Right ventricle myocardium superior (tissue), 1 donor: ENCODE data around the gene AXIN2. TPM values are rescaled to one million over a fixed set of nuclear protein-coding genes. Genes with fewer than 3 reads are reported as not detected.
A peak's percentile ranks its signal among the peaks of the same experiment; 100 is the strongest.

Experiments used
- ATAC-seq: fragments of 200-7000 bp; cut with Tn5 transposase; one replicate; pipeline ENCODE4 v1.9.1; 2020; ENCODE audit warnings: mild to moderate bottlenecking; ENCODE audit not compliant: poor library complexity
- DNase-seq: peaks from one replicate; pipeline ENCODE4 v3.0.0-alpha.2; 2020
- intact Hi-C: fragments of 100-400 bp; cut with DNase I; formaldehyde crosslinking; loops from one replicate; pipeline ENCODE4 v1.11.2; 2022
- total RNA-seq: library from RNA; stranded (reverse); fragmentation: NEBNext Ultra II Directional; extraction: Animal tissue kit (Norgen Biotek cat#: 25700); gene quantifications from one replicate; pipeline ENCODE4 v1.2.1, GENCODE V29; 2021
- donor health status: DM: no; HTN: yes; CAD: no; lungs with severe emphysema.

The AXIN2 gene
- total RNA-seq, 1 donor from 2014 or later = 20.7 TPM

GRCh38 chr17:65557349-65558310 lies 3.8 kb downstream of the AXIN2 start:
- intact Hi-C loops = loop anchor here (2.0 kb wide), 1 partner anchor 101 kb away; no protein-coding TSS in a partner anchor
- DNase-seq = no peak
- ATAC-seq = no peak

DNA sequence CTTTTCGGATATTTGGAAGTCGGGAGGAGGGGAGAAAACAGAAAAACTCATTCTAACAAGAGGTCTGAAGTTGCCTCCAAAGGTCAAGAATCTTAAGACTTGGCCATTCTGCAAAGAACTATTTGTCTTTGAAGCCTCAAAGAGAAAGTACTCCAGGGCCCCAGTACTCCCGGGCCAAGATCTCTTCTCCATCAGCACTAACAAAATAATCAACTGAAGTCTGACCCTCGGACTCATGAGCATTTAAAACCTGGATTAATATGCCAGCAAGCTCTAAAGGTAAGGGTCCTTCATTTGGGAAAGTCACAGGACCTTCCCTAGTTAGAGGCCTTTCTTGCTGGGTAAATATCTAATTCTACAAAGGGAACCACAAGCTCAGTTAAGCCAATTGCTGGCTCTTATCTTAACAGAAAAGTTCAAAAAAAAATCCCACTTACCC lies 4.5 kb downstream of the AXIN2 start:
- intact Hi-C loops = loop anchor here (2.0 kb wide), 1 partner anchor 100 kb away; no protein-coding TSS in a partner anchor
- DNase-seq (no peak), ATAC-seq (no peak)

DNA sequence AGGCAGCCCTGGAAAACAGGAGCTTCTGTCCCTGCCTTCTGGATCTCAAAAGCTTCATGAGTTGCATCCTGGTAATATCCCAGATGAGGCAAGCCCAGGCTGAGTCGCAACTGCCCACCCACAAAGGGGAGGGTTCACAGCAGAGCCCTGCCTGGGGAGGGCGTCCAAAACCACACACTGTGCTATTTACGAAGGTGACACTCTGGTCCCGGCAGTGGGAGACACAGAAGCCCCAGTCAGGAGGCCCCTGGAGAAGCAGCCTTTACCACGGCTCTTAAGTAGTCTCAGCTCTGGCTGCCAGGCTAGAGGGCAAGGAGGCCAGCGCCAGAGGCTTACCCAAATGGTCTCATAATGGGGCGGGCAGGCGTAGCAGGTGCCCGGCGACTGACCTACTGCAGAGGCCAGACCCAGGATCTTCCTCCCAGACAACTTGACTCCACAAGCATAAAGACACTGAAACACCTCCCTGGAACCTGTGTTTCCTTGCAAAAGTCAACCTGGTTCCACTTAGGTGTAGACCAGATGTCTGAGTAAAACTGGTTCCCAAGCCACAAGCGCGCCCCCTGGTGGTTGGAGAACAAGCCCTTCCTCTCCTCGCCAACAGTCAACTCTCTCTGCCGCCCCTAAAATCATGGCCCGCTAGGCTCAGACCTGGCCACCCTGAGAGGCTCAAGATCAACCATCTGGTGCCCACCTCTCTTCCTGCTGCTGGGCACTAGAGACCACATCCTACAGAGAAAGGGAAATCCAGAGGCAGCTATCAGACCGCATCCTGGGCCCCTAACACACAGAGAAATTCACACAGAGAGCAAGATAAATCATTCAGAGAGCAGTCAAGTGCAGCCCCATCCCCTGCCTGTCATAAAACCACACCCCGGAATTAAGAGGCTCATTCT lies 5.2 kb downstream of the AXIN2 start:
- DNase-seq (peak; percentile 85), ATAC-seq (peak; percentile 25)
- intact Hi-C loops = loop anchor here (2.0 kb wide), 1 partner anchor 99 kb away; no protein-coding TSS in a partner anchor

DNA sequence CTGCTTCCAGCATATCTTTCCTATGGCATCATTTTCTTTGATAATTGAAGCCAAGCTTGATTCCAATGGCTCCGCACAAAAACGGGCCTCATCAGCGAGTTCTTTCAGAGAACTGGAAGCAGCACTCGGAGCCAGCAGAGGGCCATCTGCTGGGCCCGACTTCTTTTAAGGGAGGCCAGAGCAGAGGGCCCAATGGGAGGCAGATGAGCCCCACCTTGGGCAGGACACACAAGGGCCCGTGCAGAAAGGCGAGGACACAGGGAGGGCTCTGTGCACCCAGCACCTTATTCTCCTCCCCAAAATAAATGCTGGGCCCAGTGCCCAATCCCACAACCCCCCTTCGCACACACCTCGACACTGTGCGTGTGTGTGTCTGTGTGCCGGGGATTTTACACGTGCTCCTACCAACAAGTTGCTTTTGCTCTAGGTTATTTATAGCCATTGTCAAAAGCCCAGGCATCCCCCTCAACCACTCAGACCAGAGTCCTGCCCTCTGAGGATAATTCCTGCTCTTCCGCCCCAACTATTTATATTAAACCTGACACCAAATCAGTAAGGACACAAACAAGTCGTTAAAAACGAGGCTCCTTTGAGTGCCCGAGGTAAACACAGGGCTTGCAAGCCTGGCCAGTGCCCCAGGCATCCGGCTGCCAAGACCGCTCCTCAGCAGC lies 6.8 kb downstream of the AXIN2 start:
- ATAC-seq (no peak), DNase-seq (peak; percentile 70)
- intact Hi-C loops = no loop called here

DNA sequence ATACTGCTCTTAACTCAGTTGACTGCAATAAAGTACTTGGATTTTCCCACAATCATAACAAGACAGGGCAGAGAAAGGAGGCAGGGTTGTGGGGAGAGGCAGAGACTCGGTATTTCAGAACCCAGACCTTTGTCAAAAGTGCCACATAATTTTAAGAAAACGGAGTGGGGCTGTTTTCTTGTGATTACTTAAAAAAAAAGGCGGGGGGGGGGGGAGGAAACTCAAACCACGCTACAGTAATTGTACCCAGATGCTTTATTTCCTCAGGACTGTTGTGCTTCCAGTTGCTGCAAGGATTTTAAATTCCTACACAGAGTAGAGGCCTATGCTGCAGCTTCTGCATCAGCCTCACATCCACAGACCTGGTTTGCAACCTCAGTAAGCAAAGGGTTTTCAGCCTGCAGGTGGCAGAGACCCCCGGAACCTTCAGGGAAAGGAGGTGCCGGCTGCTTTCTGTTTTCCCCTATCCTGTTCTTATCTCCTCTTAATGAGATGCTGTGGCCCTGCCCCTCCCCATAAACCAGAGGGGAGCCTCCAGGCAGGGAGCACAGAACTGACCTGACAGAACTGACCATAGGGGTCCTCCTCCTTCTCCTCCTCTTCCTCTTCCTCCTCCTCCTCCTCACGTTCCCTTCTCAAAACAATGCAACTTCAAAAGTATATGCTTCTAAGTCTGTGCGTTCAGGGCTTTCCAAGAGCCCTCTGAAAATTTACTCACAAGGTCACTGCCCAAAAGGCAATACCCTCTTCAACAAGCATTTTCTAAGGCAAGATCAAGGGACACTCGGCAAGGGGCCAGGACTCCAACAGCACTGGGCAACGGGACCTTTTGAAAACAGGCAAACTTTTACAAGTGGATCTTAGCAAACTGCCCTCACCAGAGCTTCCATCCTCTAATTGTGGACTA lies 7.5 kb downstream of the AXIN2 start:
- DNase-seq (no peak), ATAC-seq (no peak)
- intact Hi-C loops = no loop called here

DNA sequence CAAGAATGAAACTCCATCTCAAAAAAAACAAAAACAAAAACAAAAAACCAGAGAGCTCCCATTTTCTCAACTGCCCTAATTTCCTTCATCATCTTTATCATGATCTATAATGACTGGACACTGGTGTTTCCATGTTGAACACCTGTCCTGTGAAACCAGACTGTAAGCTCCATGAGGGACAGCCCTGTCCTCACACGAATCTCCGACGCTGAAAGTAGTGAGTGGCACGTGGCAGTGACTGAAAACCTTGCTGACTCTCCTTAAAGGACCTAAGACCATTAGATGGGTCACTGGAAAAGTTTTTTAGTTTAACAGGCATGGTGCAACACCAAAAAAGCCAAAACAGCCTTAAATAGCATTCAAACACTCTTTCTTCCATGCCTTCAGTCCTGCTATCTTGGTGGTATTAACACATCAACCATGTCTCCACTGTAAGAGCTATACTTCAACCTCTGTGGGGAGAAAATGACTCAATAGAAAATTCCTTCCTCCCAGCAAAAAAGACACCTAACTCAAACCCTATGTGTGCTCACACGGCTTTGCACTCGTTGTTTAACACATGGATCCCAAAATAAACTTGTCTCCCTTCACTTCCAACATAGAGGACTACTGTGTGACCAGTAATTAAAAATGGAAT lies 8.3 kb downstream of the AXIN2 start:
- ATAC-seq (no peak), DNase-seq (no peak)
- intact Hi-C loops = no loop called here

GRCh38 chr17:65552214-65552613 lies 9.2 kb downstream of the AXIN2 start:
- DNase-seq (no peak), ATAC-seq (no peak)
- intact Hi-C loops = no loop called here

DNA sequence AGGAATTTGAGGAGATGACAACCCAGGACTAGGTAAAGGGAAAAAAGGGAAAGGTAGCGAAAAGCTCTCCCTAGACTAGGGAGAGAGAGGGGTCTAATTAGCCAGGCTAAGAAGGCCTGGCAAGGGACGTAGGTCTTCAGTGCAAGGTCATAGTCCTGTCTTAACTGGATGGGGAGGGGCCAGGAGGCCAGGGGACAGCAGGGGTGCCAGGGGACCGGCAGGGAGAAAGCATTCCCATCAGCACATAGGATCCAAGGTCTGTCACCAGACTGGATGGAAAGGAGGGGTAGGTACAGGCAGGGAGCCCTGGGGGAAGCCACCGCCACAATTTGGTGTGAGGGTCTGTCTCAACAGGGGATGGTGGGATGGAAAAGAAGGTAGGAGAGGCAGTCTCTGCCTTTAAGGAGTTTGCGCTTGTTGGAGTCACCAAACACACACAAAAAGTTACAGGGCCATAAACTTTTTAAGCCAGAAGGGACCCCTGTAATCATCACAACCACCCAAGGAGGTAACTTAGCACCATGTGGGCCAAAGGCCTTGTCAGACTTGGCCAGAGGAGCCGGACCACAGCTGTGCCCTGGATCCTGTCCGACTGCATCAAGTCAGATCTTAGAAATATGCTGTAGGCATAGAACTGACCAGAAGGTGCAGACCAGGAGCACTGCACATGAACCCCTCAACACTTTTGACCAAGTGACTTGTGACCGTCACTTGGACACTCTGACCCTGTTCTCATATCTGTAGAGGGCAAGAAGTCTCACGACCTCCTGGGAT lies 10.0 kb downstream of the AXIN2 start:
- intact Hi-C loops = no loop called here
- DNase-seq (no peak), ATAC-seq (no peak)

DNA sequence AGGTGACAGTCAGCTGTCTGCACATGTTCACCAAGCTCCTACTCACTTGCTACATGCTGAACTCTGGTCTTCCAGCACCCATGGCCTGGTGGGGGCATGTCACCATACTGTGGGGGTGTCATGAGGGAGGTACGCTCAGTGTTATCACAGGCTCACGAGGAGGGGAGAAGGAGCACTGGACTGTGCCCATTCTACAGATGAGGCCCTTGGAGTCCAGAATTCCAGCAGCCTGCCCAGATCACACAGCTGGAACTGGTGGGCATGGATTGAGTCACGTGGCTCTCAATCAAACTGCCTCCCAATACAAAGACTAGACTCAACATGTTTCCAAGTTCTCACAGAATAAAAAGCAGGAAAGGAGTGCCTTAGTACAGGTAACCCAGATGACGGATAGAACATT lies 10.7 kb downstream of the AXIN2 start:
- ATAC-seq (no peak), DNase-seq (no peak)
- intact Hi-C loops = no loop called here

DNA sequence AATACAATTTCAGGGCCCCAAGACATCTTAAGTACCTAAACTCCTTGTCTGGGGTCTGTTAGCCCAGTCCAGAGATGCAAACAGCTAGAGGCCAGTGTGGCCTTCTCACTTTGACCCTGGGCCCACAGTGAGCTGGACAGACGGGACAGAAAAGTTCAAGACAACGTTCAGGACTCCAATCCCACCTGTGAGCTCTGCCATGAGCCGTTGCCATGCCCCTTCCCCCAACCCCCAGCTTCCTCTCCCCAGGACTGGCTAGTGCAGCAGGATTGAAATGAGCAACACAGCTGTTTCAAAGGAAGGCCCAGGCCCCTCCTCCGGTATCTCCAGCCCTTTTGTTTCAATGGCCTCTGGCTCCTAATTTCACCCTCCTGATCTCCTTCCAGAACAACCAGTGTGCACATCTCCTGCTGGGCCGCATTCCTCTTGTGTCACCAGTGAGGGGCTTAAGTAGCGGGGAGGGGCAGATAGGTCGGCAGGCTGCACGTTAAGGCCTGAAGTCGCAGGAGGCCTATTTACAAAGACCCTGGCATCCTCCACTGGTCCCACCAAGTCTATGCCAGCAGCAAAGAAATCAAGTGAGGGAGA lies 11.3 kb downstream of the AXIN2 start:
- DNase-seq (no peak), ATAC-seq (no peak)
- intact Hi-C loops = no loop called here

DNA sequence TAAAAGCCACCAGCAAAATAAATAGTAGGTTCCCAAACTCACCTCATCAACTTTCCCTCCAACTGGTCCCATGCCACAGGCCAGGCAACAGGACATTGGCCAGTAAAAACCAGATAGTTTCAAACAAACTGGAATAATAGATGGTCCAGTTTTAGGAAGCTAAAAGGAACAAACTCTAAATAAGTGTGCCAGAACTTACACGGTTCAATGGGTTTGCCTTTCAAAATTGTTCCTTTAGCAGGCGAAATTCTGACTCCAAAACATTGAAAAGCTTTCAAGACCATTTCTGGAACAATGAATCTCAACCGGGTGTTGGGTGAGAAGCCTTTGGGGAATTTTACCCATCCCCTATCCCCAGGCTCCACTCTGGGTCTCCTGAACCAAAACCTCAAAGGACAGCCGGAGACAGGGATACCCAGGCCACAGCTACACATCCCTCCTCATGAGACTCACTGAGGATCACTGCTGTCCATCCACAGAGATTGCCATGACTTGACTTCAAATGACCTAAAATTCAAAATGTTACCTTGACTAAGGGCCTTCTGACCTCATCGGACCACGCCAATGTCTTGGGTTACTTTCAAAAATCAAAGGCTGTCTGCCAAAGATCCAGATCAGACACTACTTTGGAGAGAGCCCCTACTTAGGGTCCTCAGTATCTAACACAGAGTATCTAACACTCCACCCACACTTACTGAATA lies 13.0 kb downstream of the AXIN2 start:
- intact Hi-C loops = no loop called here
- no peak for DNase-seq
- ATAC-seq = no peak

DNA sequence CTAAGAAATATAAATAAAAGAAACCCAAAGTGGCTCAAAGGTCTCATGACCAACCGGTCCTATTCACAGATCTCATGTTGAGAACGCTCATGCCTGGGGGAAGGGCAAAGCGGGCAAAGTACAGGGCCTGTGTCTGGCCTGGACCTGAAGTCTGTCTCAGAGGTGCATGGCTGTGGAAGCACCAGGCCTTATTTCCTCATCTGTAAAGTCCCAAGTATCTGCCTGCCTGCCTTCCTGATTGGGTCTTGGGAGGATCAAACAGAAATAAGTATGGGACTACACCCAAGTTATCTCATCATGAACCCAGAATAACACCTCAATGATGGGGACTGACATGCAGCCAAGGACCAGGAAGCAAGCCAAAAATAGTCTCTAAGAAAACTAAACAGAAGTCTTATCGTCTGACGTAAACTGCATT lies 14.2 kb downstream of the AXIN2 start:
- DNase-seq (no peak), ATAC-seq (peak; percentile 79)
- intact Hi-C loops = no loop called here

DNA sequence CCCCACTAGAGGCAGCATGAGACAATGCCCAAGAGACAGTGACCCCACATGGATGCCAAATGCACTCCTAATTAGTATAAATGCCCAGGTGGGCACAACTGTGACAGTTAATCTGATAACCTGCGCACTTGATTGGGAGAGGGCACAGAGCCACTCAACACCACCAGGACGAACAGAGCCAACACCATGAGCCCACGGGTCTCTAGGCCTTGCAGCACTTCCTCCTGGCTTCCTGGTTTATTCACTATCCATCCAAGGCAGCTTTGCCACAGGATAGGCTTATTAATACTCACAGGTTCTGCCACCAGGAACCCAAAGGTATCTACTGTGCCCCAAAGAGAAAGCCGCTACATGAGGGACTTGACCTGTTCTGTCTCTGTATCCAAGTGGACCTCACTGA lies 14.9 kb downstream of the AXIN2 start:
- DNase-seq (no peak), ATAC-seq (no peak)
- intact Hi-C loops = no loop called here

GRCh38 chr17:65545705-65546523 lies 15.5 kb downstream of the AXIN2 start:
- peak; percentile 69 for ATAC-seq
- intact Hi-C loops = no loop called here

GRCh38 chr17:65544672-65545071 lies 16.8 kb downstream of the AXIN2 start:
- ATAC-seq (no peak), DNase-seq (no peak)
- intact Hi-C loops = no loop called here

More at GRCh38 chr17:65545705-65546523, 15.5 kb downstream of the AXIN2 start:
- no peak for DNase-seq
